Fibroblast of mammary gland (primary cell): ENCODE data around the gene RGS19.

Source experiments
- DNase-seq: peaks from one replicate; pipeline ENCODE4 v3.0.0-alpha.2; 2010; ENCODE audit warnings: low read depth
- H3K4me3 ChIP-seq: 2 replicates; pipeline ENCODE4 v1.5.1; 2011; ENCODE audit warnings: low read depth, mild to moderate bottlenecking, low read length, moderate library complexity; ENCODE audit not compliant: control insufficient read depth
- TF ChIP-seq, protein P1 (sequence below): conservative IDR thresholded peaks from 2 replicates; pipeline ENCODE4 v1.5.1; 2011; ENCODE audit warnings: low read depth, low read length, inconsistent platforms; ENCODE audit not compliant: control insufficient read depth, insufficient read depth

Gene RGS19

DNA sequence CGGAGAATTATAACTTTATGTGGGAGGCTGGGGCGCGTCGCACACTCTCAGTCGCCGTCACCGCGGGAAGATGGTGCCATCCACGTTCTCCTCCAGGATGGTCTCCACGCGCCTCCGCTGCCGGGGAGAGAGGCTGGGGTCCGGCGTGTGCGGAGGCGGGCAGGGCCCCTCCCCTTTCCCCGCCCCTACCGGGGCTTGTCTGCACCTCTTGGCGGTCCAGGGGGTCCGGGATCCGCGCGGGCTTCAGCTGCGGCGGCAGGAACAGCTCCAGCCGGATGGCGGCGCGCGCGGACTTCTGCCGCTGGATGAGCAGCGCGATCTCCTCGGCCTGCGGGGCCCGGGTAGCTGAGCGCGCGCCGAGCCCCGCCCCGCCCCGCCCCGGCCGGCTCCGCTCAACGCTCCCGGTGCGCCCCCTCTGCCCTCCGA is 4.1 kb upstream of the RGS19 start:
- peak overlapping the region; percentile 16 for H3K4me3 ChIP-seq
- DNase-seq = peak; percentile 63
- TF ChIP-seq, protein P1, sequence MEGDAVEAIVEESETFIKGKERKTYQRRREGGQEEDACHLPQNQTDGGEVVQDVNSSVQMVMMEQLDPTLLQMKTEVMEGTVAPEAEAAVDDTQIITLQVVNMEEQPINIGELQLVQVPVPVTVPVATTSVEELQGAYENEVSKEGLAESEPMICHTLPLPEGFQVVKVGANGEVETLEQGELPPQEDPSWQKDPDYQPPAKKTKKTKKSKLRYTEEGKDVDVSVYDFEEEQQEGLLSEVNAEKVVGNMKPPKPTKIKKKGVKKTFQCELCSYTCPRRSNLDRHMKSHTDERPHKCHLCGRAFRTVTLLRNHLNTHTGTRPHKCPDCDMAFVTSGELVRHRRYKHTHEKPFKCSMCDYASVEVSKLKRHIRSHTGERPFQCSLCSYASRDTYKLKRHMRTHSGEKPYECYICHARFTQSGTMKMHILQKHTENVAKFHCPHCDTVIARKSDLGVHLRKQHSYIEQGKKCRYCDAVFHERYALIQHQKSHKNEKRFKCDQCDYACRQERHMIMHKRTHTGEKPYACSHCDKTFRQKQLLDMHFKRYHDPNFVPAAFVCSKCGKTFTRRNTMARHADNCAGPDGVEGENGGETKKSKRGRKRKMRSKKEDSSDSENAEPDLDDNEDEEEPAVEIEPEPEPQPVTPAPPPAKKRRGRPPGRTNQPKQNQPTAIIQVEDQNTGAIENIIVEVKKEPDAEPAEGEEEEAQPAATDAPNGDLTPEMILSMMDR = no peak

- no peak overlapping the region for H3K4me3 ChIP-seq
- TF ChIP-seq, protein P1 = no peak
- no peak for DNase-seq
Measured at GRCh38 chr20:64082820-64083377, 3.6 kb upstream of the RGS19 start.

DNA sequence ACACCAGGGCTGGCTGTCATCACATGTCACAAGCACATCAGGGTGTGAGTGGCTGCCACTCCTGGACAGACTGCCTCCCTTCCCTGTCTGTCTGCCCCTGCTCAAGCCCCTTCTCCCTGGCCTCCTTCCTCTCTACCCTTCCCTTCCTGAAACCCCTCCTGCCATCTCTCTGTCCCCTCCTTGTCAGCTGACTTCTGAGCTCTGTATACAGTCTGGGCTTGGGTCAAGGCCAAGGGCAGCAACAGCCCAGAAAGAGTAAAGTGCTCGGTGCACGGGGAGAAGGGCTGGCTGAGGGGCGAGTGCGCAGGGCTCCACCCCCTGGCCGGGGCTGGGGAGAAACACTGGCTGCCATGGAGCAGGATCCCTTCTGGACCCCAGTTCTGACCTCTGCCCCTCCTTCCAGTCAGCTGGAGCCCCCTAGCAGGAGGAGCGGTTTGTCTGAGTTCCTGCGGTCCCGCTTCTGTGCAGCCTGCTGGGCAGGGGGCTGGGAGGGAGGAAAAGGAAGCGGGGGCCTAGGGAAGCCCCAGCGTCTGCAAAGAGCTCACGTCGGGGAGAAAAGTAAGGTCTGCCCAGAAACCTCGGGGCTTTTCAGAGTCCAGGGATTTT is 2.9 kb upstream of the RGS19 start:
- H3K4me3 ChIP-seq = no peak overlapping the region
- TF ChIP-seq, protein P1 = no peak
- no peak for DNase-seq

GRCh38 chr20:64081624-64081964 is 2.3 kb upstream of the RGS19 start:
- TF ChIP-seq, protein P1 = no peak
- no peak overlapping the region for H3K4me3 ChIP-seq

DNA sequence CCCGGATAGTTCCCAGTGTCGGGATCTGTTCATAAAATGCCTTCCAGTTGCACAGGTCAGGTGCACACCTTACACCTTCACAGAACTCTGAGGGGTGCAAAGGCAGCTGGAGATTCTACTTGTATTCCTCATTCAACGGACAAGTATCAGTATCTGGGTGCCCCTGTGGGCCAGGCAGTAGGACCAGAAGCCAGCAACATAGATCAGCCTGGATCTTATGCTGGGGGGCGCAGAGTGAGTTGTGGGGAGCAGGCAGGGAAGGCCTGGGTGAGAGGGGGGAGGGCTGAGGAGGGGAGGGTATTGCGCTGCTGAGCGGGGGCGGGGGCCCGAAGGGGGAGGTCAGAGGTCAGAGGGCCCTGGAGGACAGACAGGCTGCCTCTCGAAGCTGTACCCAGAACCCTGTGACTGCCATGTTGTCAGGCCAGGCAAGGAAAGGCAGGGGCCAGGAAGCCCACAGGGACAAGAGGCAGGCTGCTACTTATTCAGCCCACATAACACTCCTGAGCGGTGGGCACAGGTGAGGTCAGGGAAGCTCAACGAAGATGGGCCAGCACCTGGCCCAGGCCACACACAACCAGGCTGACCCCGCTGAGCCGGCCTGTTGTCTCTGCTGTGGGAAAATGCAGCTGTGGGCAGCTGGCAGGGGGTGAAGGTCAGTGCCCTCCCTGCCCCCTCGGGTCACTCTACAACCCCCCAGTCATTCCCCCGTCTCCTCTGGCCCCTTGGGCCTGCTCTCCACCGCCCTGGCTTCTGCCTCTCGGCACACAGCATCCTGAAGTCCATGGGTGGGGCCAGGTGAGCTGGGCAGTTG is 1.7 kb upstream of the RGS19 start:
- DNase-seq = no peak
- H3K4me3 ChIP-seq = no peak overlapping the region
- TF ChIP-seq, protein P1 = no peak

More at GRCh38 chr20:64081624-64081964, 2.3 kb upstream of the RGS19 start:
- DNase-seq = no peak

- peak within 1 kb of the TSS; percentile 61 for H3K4me3 ChIP-seq
- DNase-seq = no peak
- TF ChIP-seq, protein P1 = no peak
Measured at GRCh38 chr20:64080013-64080812, 895 bp upstream of the RGS19 start, which contains the start of gene OPRL1. Gene OPRL1 (plus strand): TSS chr20:64080082. CDS start chr20:64092721, 12,639 bp downstream.
